Thyroid gland (tissue), 4 donors: ENCODE results near the gene KCNJ10.

Source experiments
- POLR2A ChIP-seq, 2 donors: fragments of 450-650 bp; IDR thresholded peaks; one replicate each; pipeline ENCODE4 v1.6.1; 2017; ENCODE audit warnings: antibody characterized with exemption in 2 of 2, mild to moderate bottlenecking in 2 of 2, moderate library complexity in 1 of 2
- TF ChIP-seq, protein P1 (sequence below), 6 experiments: fragments of 200-600 bp in 3 of 6; fragments of 450-650 bp in 3 of 6; sonication (generic) in 3 of 6; IDR thresholded peaks; one replicate each; pipeline ENCODE4 v1.5.1; 2016 to 2019; ENCODE audit warnings: antibody characterized with exemption in 6 of 6, mild to moderate bottlenecking in 2 of 6, inconsistent platforms in 1 of 6, moderate library complexity in 1 of 6

DNA sequence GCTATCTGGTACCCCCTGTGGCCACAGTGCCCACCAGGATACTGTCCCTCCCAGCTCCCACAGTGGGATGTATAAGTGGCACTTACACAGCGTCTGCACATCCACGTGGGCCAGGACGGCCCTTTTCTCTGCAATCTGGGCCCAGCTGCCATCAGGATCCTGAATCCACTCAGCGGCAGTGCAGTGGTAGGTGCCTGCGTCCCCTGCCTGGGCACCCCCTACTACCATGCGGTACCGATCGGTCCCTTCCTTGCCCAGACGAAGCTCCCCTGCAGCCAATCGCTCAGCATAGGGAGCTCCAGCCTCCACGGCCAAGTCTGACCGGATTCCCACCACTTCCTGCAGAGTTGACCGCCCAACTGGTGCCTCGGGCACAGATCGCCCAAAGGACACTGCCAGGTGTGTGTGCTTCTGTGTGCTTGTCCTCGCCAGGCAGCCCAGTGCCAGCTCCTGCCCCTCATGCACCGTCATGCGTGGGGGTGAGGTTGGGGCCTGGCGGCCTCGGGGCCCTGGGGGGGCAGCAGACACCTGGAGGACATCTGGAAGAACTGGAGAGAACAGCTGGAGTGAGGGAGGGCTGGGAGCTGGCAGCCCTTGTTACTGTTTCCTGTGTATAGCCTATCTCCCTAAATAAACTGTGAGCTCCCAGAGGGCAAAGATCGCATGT lies 23.8 kb upstream of the KCNJ10 start:
- TF ChIP-seq, protein P1, sequence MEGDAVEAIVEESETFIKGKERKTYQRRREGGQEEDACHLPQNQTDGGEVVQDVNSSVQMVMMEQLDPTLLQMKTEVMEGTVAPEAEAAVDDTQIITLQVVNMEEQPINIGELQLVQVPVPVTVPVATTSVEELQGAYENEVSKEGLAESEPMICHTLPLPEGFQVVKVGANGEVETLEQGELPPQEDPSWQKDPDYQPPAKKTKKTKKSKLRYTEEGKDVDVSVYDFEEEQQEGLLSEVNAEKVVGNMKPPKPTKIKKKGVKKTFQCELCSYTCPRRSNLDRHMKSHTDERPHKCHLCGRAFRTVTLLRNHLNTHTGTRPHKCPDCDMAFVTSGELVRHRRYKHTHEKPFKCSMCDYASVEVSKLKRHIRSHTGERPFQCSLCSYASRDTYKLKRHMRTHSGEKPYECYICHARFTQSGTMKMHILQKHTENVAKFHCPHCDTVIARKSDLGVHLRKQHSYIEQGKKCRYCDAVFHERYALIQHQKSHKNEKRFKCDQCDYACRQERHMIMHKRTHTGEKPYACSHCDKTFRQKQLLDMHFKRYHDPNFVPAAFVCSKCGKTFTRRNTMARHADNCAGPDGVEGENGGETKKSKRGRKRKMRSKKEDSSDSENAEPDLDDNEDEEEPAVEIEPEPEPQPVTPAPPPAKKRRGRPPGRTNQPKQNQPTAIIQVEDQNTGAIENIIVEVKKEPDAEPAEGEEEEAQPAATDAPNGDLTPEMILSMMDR (IDR thresholded peaks at IDR 0.05), result no peak
- no peak for TF ChIP-seq POLR2A (IDR thresholded peaks at IDR 0.05)
